Muscle layer of colon (tissue), 2 donors: ENCODE results near the gene PEA15.

Experiments
- H3K27ac ChIP-seq: one replicate; pipeline ENCODE4 v1.7.0; 2013; ENCODE audit warnings: low read depth, mild to moderate bottlenecking, low read length, moderate library complexity
- H3K27me3 ChIP-seq, 2 donors: one replicate each; pipeline ENCODE4 v1.7.0; 2013; ENCODE audit warnings: low read length in 2 of 2, mild to moderate bottlenecking in 2 of 2; ENCODE audit not compliant: insufficient read depth in 2 of 2, control insufficient read depth in 1 of 2
- H3K36me3 ChIP-seq: one replicate; pipeline ENCODE4 v1.7.0; 2013; ENCODE audit warnings: mild to moderate bottlenecking, low read length; ENCODE audit not compliant: insufficient read depth
- H3K4me1 ChIP-seq: one replicate; pipeline ENCODE4 v1.7.0; 2013; ENCODE audit warnings: mild to moderate bottlenecking, low read length; ENCODE audit not compliant: insufficient read depth
- H3K4me3 ChIP-seq, 2 donors: one replicate each; pipeline ENCODE4 v1.7.0; 2013; ENCODE audit warnings: low read length in 2 of 2, low read depth in 1 of 2, mild to moderate bottlenecking in 1 of 2, moderate library complexity in 1 of 2
- H3K9ac ChIP-seq: one replicate; pipeline ENCODE4 v1.7.0; 2013; ENCODE audit warnings: low read length
- H3K9me3 ChIP-seq: one replicate; pipeline ENCODE4 v1.7.0; 2013; ENCODE audit warnings: mild to moderate bottlenecking, low read length
- donor health status: abdominal sarcoma.
- donor health status: Adenocarcinoma of cecum.

PEA15 gene

DNA sequence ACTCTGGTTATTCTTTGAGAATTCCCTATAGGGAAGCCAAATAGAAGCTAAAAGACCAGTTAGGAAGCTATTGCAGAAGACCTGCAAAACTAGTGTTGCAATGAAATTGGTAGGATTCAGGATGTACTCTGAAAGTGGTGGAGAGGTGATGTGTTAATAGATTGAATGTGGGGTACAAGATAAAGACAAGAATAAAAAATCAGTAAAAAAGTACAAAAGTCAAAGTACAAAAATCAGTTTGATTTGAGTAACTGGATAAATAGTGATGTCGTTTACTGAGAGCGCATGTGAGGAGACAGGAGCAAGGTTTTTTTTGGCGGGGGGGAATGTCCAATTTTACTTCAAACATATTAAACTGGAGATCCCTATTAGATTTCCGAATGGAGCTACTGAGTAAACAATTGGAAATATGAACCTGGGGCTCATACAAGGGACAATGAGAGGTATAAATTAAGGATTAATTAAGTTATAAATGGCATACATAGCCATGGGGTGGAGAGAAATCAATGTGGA lies 59.7 kb downstream of the PEA15 start:
- H3K4me3 ChIP-seq, result no peak overlapping the region
- H3K27ac ChIP-seq, result no peak overlapping the region
- H3K27me3 ChIP-seq, result no peaks in the 10 kb centered on the region
- H3K9me3 ChIP-seq, result no peaks in the 10 kb centered on the region
- peaks cover 21% of the 10 kb centered on the region for H3K4me1 ChIP-seq
- no peaks in the 10 kb centered on the region for H3K36me3 ChIP-seq
- H3K9ac ChIP-seq, result no peak overlapping the region
